Mesenchymal stem cell (in vitro differentiated cells and primary cell): ENCODE measurements around the gene KCNJ18. TPM values are rescaled to one million over a fixed set of nuclear protein-coding genes. Genes with fewer than 3 reads are reported as not detected.
"Not testable (repeated sequence)": the region's sequence is repeated elsewhere in the genome, so short reads cannot be mapped to it uniquely, and the experiment has no call there.

Experiments
- DNase-seq: peaks from one replicate; pipeline ENCODE4 v3.0.0-alpha.2; 2013
- H2AFZ ChIP-seq: one replicate; pipeline ENCODE4 v1.6.1; 2013; ENCODE audit warnings: low read depth, mild to moderate bottlenecking, control low read depth, inconsistent platforms, low read length, moderate library complexity
- H2AK5ac ChIP-seq: 2 replicates; pipeline ENCODE4 v1.6.1; 2013; ENCODE audit warnings: low read length, moderate library complexity, mild to moderate bottlenecking, inconsistent platforms; ENCODE audit not compliant: severe bottlenecking
- H2BK120ac ChIP-seq: one replicate; pipeline ENCODE4 v1.6.1; 2013; ENCODE audit warnings: low read depth, mild to moderate bottlenecking, inconsistent platforms, low read length, moderate library complexity
- H2BK12ac ChIP-seq, 2 experiments: one replicate each; pipeline ENCODE4 v1.6.1; 2013; ENCODE audit warnings: inconsistent platforms in 2 of 2, low read length in 2 of 2, mild to moderate bottlenecking in 2 of 2, moderate library complexity in 2 of 2, control low read depth in 1 of 2
- H2BK15ac ChIP-seq: one replicate; pipeline ENCODE4 v1.6.1; 2013; ENCODE audit warnings: mild to moderate bottlenecking, low read depth, inconsistent platforms; ENCODE audit not compliant: poor library complexity, severe bottlenecking
- H2BK5ac ChIP-seq: 2 replicates; pipeline ENCODE4 v1.6.1; 2013; ENCODE audit warnings: low read depth, mild to moderate bottlenecking, low read length, control low read depth, inconsistent platforms; ENCODE audit not compliant: poor library complexity, severe bottlenecking
- H3K14ac ChIP-seq, 2 experiments: one replicate each; pipeline ENCODE4 v1.6.1; 2013; ENCODE audit warnings: inconsistent platforms in 2 of 2, low read length in 2 of 2, control low read depth in 1 of 2, mild to moderate bottlenecking in 1 of 2, moderate library complexity in 1 of 2
- H3K18ac ChIP-seq, 2 experiments: one replicate each; pipeline ENCODE4 v1.6.1; 2013; ENCODE audit warnings: inconsistent platforms in 2 of 2, low read length in 2 of 2, control low read depth in 1 of 2, low read depth in 1 of 2, mild to moderate bottlenecking in 1 of 2
- H3K23ac ChIP-seq, 2 experiments: one replicate each; pipeline ENCODE4 v1.6.1; 2013; ENCODE audit warnings: inconsistent platforms in 2 of 2, low read length in 2 of 2, mild to moderate bottlenecking in 2 of 2, moderate library complexity in 2 of 2, control low read depth in 1 of 2
- H3K27ac ChIP-seq: 2 replicates; pipeline ENCODE4 v1.5.1; 2013; ENCODE audit warnings: mild to moderate bottlenecking, moderate library complexity, low read length, control low read depth, inconsistent platforms; ENCODE audit not compliant: poor library complexity, severe bottlenecking
- H3K27me3 ChIP-seq, 2 experiments: 2 replicates each; pipeline versions ENCODE4 v1.6.1 to v1.7.0; 2013; ENCODE audit warnings: low read length in 2 of 2, mild to moderate bottlenecking in 2 of 2, moderate library complexity in 2 of 2, control low read depth in 1 of 2, inconsistent platforms in 1 of 2; ENCODE audit not compliant: control insufficient read depth in 1 of 2, insufficient read depth in 1 of 2
- H3K36me3 ChIP-seq, 2 experiments: 2 replicates each; pipeline versions ENCODE4 v1.6.1 to v1.7.0; 2013; ENCODE audit warnings: low read length in 2 of 2, control low read depth in 1 of 2, inconsistent platforms in 1 of 2, low read depth in 1 of 2, mild to moderate bottlenecking in 1 of 2; ENCODE audit not compliant: insufficient read depth in 2 of 2, control insufficient read depth in 1 of 2
- H3K4ac ChIP-seq, 2 experiments: one replicate each; pipeline ENCODE4 v1.6.1; 2013; ENCODE audit warnings: inconsistent platforms in 2 of 2, low read length in 2 of 2, mild to moderate bottlenecking in 2 of 2, moderate library complexity in 2 of 2, control low read depth in 1 of 2, low read depth in 1 of 2
- H3K4me1 ChIP-seq: 2 replicates; pipeline ENCODE4 v1.6.1; 2013; ENCODE audit warnings: low read depth, low read length, control low read depth; ENCODE audit not compliant: control insufficient read depth, insufficient read depth
- H3K4me2 ChIP-seq: 2 replicates; pipeline ENCODE4 v1.6.1; 2013; ENCODE audit warnings: low read length, mild to moderate bottlenecking, inconsistent platforms; ENCODE audit not compliant: poor library complexity, severe bottlenecking
- H3K4me3 ChIP-seq, 2 experiments: 2 replicates each; pipeline versions ENCODE4 v1.5.1 to v1.7.0; 2013; ENCODE audit warnings: low read length in 2 of 2, mild to moderate bottlenecking in 2 of 2, control low read depth in 1 of 2, low read depth in 1 of 2; ENCODE audit not compliant: insufficient read depth in 1 of 2
- H3K79me1 ChIP-seq: replicated peaks from 2 replicates; pipeline ENCODE4 v1.6.1; 2013; ENCODE audit warnings: mild to moderate bottlenecking, control low read depth, low read length, inconsistent platforms; ENCODE audit not compliant: poor library complexity, severe bottlenecking
- H3K9ac ChIP-seq: 2 replicates; pipeline ENCODE4 v1.7.0; 2013; ENCODE audit warnings: mild to moderate bottlenecking, low read length, moderate library complexity
- H3K9me3 ChIP-seq: 2 replicates; pipeline ENCODE4 v1.7.0; 2013; ENCODE audit warnings: mild to moderate bottlenecking, low read length; ENCODE audit not compliant: control insufficient read depth
- H4K8ac ChIP-seq: one replicate; pipeline ENCODE4 v1.6.1; 2013; ENCODE audit warnings: inconsistent platforms, mild to moderate bottlenecking, low read length, moderate library complexity
- H4K91ac ChIP-seq: one replicate; pipeline ENCODE4 v1.6.1; 2013; ENCODE audit warnings: mild to moderate bottlenecking, low read length, inconsistent platforms
- WGBS: methylation state at CpG from one replicate; pipeline ENCODE4 v1.1.7; 2013; ENCODE audit warnings: mixed read lengths; 5-methylcytosine and 5-hydroxymethylcytosine counted together
- polyA plus RNA-seq, 2 experiments: library from polyadenylated mRNA; stranded (reverse); fragments of 200-250 nt; gene quantifications; one replicate each; pipeline ENCODE4 v1.2.3, GENCODE V29; 2013

KCNJ18 gene
- not detected for polyA plus RNA-seq (2013, experiment 1 of 2)
- not detected for polyA plus RNA-seq (2013, experiment 2 of 2)

DNA sequence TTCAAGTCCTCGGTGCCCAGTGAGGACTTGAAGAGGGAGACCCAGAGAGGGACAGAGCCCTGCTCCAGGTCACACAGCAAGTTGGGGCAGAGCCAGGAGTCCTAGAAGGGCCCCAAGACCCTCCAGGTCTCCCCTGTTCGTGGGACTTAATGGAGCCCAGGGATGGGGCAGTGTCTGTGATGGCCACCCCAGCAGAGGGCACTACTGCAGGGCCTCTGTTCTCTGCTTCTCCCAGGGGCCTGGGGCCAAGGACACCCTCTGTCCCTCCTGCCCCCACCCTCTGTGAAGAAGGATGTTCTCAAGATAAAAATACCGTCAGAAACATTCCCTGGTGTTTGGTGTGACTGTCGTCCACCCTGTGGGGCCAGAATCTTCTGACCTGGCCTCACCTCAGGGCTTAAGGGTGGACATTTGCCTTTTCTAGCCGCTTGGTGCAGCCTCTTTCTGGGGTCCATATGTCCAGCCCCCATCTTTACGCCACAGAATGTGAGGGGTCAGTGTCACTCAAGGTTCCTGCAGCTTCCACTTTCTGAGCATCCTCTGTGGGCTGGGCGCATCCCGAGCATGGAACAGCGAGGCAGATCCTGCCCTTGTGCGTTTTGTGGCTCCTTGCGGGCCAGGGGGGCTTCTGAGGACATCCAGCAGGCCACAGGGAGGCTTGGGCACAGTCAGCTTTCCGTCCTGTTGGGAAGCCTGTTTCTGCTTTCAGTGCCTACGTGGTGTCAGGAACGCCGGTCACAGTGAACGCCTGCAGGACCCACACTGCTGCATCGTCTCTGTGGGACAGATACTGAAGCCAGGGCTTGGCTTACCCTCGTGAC, at the start of gene KCNJ18:
Gene KCNJ18 (plus strand): TSS at position 641 of the 821 bp plus-strand sequence. CDS start 10,264 bp downstream, outside the sequence.
- H3K4me3 ChIP-seq, H3K9ac ChIP-seq, H3K4me1 ChIP-seq, H4K91ac ChIP-seq, DNase-seq, H3K14ac ChIP-seq, H3K4me2 ChIP-seq, H3K27me3 ChIP-seq, H2BK5ac ChIP-seq, H2AFZ ChIP-seq, H2AK5ac ChIP-seq, H3K9me3 ChIP-seq, H2BK15ac ChIP-seq, H3K79me1 ChIP-seq, H4K8ac ChIP-seq, H3K4ac ChIP-seq, H3K27ac ChIP-seq, H3K18ac ChIP-seq, H3K23ac ChIP-seq, H2BK12ac ChIP-seq, H2BK120ac ChIP-seq, H3K36me3 ChIP-seq: not testable (repeated sequence)
- WGBS = 67% methylated on average over 16 of the region's 18 CpGs

DNA sequence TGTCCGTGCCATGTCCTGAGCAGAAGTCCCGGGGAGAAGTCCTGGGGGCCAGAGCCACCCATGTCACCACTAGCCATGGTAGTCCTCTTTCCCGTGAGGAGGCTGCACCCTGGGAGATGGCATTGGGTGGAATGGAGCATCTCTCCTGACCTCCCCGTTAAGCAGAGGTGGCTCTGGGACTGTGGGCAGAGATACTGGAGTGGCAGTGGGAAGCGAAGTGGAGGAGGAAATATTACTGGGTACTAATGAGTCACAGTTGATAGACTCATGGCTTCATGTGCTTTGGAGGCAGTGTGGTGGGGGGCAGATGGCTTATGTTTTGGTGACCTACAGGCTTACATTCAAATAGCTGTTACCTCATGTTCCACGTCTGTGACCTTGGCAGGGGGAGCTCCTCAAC, 44.2 kb upstream of the KCNJ18 start:
- not testable (repeated sequence) for H2AK5ac ChIP-seq, H2BK5ac ChIP-seq, H3K9ac ChIP-seq, H3K4me3 ChIP-seq, H4K8ac ChIP-seq, H3K4me2 ChIP-seq, H3K4ac ChIP-seq, H3K27me3 ChIP-seq, H3K9me3 ChIP-seq, H2AFZ ChIP-seq, H2BK15ac ChIP-seq, H2BK12ac ChIP-seq, H3K36me3 ChIP-seq, DNase-seq, H3K79me1 ChIP-seq, H3K27ac ChIP-seq, H3K14ac ChIP-seq, H3K4me1 ChIP-seq, H3K23ac ChIP-seq, H2BK120ac ChIP-seq, H4K91ac ChIP-seq, H3K18ac ChIP-seq
- 66% methylated on average over 6 of the region's 6 CpGs for WGBS

DNA sequence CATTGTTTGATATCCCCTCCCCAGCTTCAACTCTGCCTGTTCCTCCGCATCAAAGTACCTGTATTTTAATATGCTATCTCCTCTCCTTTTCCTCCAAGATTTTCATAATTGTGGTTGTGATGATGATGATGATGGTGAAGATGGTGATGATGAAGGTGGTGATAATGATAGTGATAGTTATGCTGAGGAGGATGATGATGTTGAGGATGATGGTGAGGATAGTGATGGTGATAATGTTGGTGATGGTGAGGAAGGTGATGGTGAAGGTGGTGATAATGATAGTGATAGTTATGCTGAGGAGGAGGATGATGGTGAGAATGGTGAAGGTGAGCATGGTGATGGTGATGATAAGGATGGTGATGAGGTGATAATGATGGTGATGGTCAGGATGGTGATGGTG, 42.3 kb upstream of the KCNJ18 start:
- H3K27me3 ChIP-seq, H3K14ac ChIP-seq, DNase-seq, H3K4me1 ChIP-seq, H2BK12ac ChIP-seq, H2AFZ ChIP-seq, H3K23ac ChIP-seq, H4K91ac ChIP-seq, H3K36me3 ChIP-seq, H3K9me3 ChIP-seq, H3K4me3 ChIP-seq, H2AK5ac ChIP-seq, H3K4ac ChIP-seq, H3K18ac ChIP-seq, H3K9ac ChIP-seq, H2BK5ac ChIP-seq, H2BK15ac ChIP-seq, H3K27ac ChIP-seq, H3K4me2 ChIP-seq, H3K79me1 ChIP-seq, H4K8ac ChIP-seq, H2BK120ac ChIP-seq: not testable (repeated sequence)
- no CpG with 5 or more reads among the region's 1 CpG for WGBS

DNA sequence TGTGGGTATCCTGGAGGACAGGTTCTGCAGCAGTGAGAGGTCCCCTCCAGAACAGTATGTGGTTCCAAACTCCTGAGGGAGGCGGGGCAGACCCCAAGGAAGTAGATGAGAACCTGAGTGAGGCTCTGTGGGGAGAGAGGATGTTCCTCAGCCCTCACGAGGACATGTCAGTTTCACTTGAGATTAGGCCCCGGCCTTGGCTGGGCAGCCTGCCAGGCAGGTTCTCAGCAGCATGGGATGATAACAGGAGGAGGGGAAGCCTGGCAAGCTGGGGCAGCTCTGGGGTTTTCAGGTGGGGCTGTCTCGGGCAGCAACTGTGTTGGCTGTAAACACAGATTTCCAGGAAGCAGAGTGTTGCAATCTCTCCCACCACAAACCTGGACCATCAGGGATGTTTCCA, 40.3 kb upstream of the KCNJ18 start:
- H4K8ac ChIP-seq, H4K91ac ChIP-seq, H2BK12ac ChIP-seq, H3K4me3 ChIP-seq, H2AK5ac ChIP-seq, H3K27me3 ChIP-seq, H3K27ac ChIP-seq, H2BK5ac ChIP-seq, H3K4me2 ChIP-seq, H3K79me1 ChIP-seq, H2BK15ac ChIP-seq, H3K4ac ChIP-seq, H3K14ac ChIP-seq, H3K9me3 ChIP-seq, H3K4me1 ChIP-seq, H3K9ac ChIP-seq, H3K23ac ChIP-seq, DNase-seq, H3K18ac ChIP-seq, H3K36me3 ChIP-seq, H2BK120ac ChIP-seq, H2AFZ ChIP-seq: not testable (repeated sequence)
- no CpG with 5 or more reads among the region's 4 CpGs for WGBS
